Endothelial cell of umbilical vein (primary cell): Measurements from ENCODE around the gene RPP25L. TPM values are rescaled to one million over a fixed set of nuclear protein-coding genes. Genes with fewer than 3 reads are reported as not detected.

Experiments used
- BruUV-seq: library from RNA; stranded (reverse); fragments of 400-500 nt; replicated peaks from 2 replicates; lab custom pipeline; 2021; lab: Mats Ljungman, UMichigan
- CTCF ChIA-PET: fragments of 300-600, 350-600 bp; sonication (Branson Sonifier 250); formaldehyde crosslinking; loops from one replicate; lab custom pipeline; 2021; ENCODE audit warnings: antibody characterized with exemption, inconsistent platforms; lab: Charles Lee
- POLR2A ChIA-PET: fragments of 300-600, 350-600 bp; sonication (Branson Sonifier 250); formaldehyde crosslinking; loops from one replicate; lab custom pipeline; 2021; ENCODE audit warnings: antibody characterized with exemption, inconsistent platforms; lab: Charles Lee
- DNase-seq: peaks from one replicate; pipeline ENCODE4 v3.0.0-alpha.2; 2011; ENCODE audit warnings: low read depth, low spot score
- FAIRE-seq: peaks from 2 replicates; lab custom pipeline; 2011; peaks lifted over from hg19 to GRCh38; lab: Jason Lieb, UNC
- H2AFZ ChIP-seq: 2 replicates; pipeline ENCODE4 v1.6.0; 2012; ENCODE audit warnings: low read depth, low read length, control low read depth, inconsistent platforms
- H3K27ac ChIP-seq: 2 replicates; pipeline ENCODE4 v1.5.1; 2011; ENCODE audit warnings: low read depth, mild to moderate bottlenecking, control low read depth, low read length, moderate library complexity; ENCODE audit not compliant: insufficient read depth
- H3K27me3 ChIP-seq, 2 experiments: 2 replicates each; pipeline versions ENCODE4 v1.6.0 to v1.6.1; 2011; ENCODE audit warnings: low read length in 2 of 2, mixed read lengths in 1 of 2; ENCODE audit not compliant: control insufficient read depth in 2 of 2, insufficient read depth in 2 of 2
- H3K36me3 ChIP-seq, 2 experiments: 2 replicates in 1 of 2; 3 replicates in 1 of 2; pipeline ENCODE4 v1.5.1; 2011; ENCODE audit warnings: low read length in 2 of 2, mild to moderate bottlenecking in 1 of 2, moderate library complexity in 1 of 2; ENCODE audit not compliant: control insufficient read depth in 2 of 2, insufficient read depth in 2 of 2; ENCODE audit errors: extremely low read depth in 1 of 2
- H3K4me1 ChIP-seq: 3 replicates; pipeline ENCODE4 v1.5.1; 2011; ENCODE audit warnings: mild to moderate bottlenecking, low read length; ENCODE audit not compliant: control insufficient read depth, insufficient read depth; ENCODE audit errors: extremely low read depth
- H3K4me2 ChIP-seq: 2 replicates; pipeline ENCODE4 v1.6.1; 2011; ENCODE audit warnings: low read length, control low read depth, mixed read lengths; ENCODE audit not compliant: insufficient read depth
- H3K4me3 ChIP-seq, 3 experiments: fragments of 200-600 bp in 1 of 3; sonication (generic), shearing (Covaris generic) in 1 of 3; replicated peaks in 1 of 3; 2 replicates each; pipeline ENCODE4 v1.5.1; 2011 to 2016; ENCODE audit warnings: control low read depth in 3 of 3, low read length in 3 of 3, mild to moderate bottlenecking in 2 of 3, inconsistent platforms in 1 of 3, low read depth in 1 of 3, moderate library complexity in 1 of 3; ENCODE audit not compliant: insufficient read depth in 1 of 3
- H3K79me2 ChIP-seq: 2 replicates; pipeline ENCODE4 v1.6.0; 2012; ENCODE audit warnings: low read length, inconsistent platforms; ENCODE audit not compliant: control insufficient read depth, insufficient read depth
- H3K9ac ChIP-seq: replicated peaks from 2 replicates; pipeline ENCODE3; 2011; ENCODE audit warnings: low read length, control low read depth; ENCODE audit not compliant: insufficient read depth; ENCODE audit errors: extremely low read depth
- H3K9me1 ChIP-seq: replicated peaks from 3 replicates; pipeline ENCODE4 v1.6.0; 2011; ENCODE audit warnings: mild to moderate bottlenecking, low read length; ENCODE audit not compliant: control insufficient read depth, insufficient read depth; ENCODE audit errors: extremely low read depth
- H3K9me3 ChIP-seq: replicated peaks from 2 replicates; pipeline ENCODE4 v1.5.1; 2012; ENCODE audit warnings: low read length, inconsistent platforms; ENCODE audit not compliant: control insufficient read depth, insufficient read depth
- H4K20me1 ChIP-seq: replicated peaks from 2 replicates; pipeline ENCODE3; 2011; ENCODE audit warnings: mild to moderate bottlenecking, low read length; ENCODE audit not compliant: control insufficient read depth, insufficient read depth; ENCODE audit errors: extremely low read depth
- CTCF ChIP-seq, 2 donors: IDR thresholded peaks; 1 replicate in 1 of 2; 2 replicates in 1 of 2; pipeline ENCODE4 v1.5.1; 2011; ENCODE audit warnings: low read length in 2 of 2, mild to moderate bottlenecking in 2 of 2, moderate library complexity in 2 of 2, control low read depth in 1 of 2, inconsistent platforms in 1 of 2, low read depth in 1 of 2; ENCODE audit not compliant: insufficient read depth in 1 of 2; ENCODE audit errors: extremely low read depth in 1 of 2
- EZH2 ChIP-seq: IDR thresholded peaks from 2 replicates; pipeline ENCODE4 v1.6.1; 2012; ENCODE audit warnings: borderline replicate concordance, low read depth, mild to moderate bottlenecking, moderate library complexity, low read length, inconsistent platforms; ENCODE audit not compliant: severe bottlenecking
- FOS ChIP-seq: IDR thresholded peaks from 2 replicates; pipeline ENCODE4 v1.6.1; 2011; ENCODE audit warnings: mild to moderate bottlenecking, low read length, moderate library complexity, borderline replicate concordance; ENCODE audit not compliant: insufficient read depth
- GATA2 ChIP-seq: IDR thresholded peaks from 2 replicates; pipeline ENCODE4 v1.7.0; 2011; ENCODE audit warnings: low read depth, mild to moderate bottlenecking, moderate library complexity, mixed read lengths, low read length; ENCODE audit not compliant: insufficient read length, insufficient read depth
- JUN ChIP-seq: IDR thresholded peaks from 2 replicates; pipeline ENCODE4 v1.6.1; 2011; ENCODE audit warnings: borderline replicate concordance, low read depth; ENCODE audit not compliant: insufficient read length, insufficient read depth
- MAX ChIP-seq: IDR thresholded peaks from 2 replicates; pipeline ENCODE4 v1.6.1; 2011; ENCODE audit not compliant: insufficient read depth, insufficient read length
- MYC ChIP-seq: IDR thresholded peaks from one replicate; pipeline ENCODE4 v1.6.1; 2011; ENCODE audit warnings: mild to moderate bottlenecking, low read depth, low read length
- POLR2A ChIP-seq: IDR thresholded peaks from 2 replicates; pipeline ENCODE4 v1.6.1; 2012; ENCODE audit warnings: low read depth, mild to moderate bottlenecking, control low read depth, low read length
- POLR2AphosphoS5 ChIP-seq: IDR thresholded peaks from 2 replicates; pipeline ENCODE4 v1.6.1; 2012; ENCODE audit warnings: low read depth, mild to moderate bottlenecking, control low read depth, low read length, moderate library complexity; ENCODE audit not compliant: insufficient read depth
- dilution Hi-C: fragments of 300-500 bp; cut with MboI; formaldehyde crosslinking; loops from one replicate; pipeline ENCODE4 v1.15.0; 2019; ENCODE audit warnings: low sequenced_read_pairs; ENCODE audit not compliant: extremely low pct_ligation_motif_present
- intact Hi-C: fragments of 100-400 bp; cut with micrococcal nuclease; formaldehyde crosslinking; loops from one replicate; pipeline ENCODE4 v1.10.0; 2022
- polyA plus RNA-seq, 4 experiments: library from polyadenylated mRNA; depleted of rRNA in 3 of 4; stranded (reverse) in 3 of 4; unstranded in 1 of 4; fragments of >200 nt; gene quantifications; 2 replicates each; pipeline versions ENCODE4 v1.2.1 to v1.2.3, GENCODE V29; 2011 to 2012; ENCODE audit warnings: missing spikeins in 1 of 4
- total RNA-seq: library from RNA; stranded (reverse); gene quantifications from 2 replicates; pipeline ENCODE4 v1.2.3, GENCODE V29; 2021

RPP25L gene
- total and polyA plus RNA-seq, 2 donors (not counting 3 experiments of a cell fraction or from before 2014, with no cell fraction given): 15.7 to 41.0 TPM

GRCh38 chr9:34654323-34655051, 42.6 kb upstream of the RPP25L start:
- CTCF ChIA-PET: interaction anchor here (2.2 kb wide), 1 partner anchor 10 kb away, joined by 7 read pairs; no protein-coding TSS in a partner anchor
- H3K27me3 ChIP-seq: no peaks in the 10 kb centered on the region
- peak; percentile 36 for DNase-seq
- peaks cover 0 to 2% of the 10 kb centered on the region in 2 experiments for H3K36me3 ChIP-seq
- no peak overlapping the region for H3K27ac ChIP-seq
- no peaks in the 10 kb centered on the region for H3K9me3 ChIP-seq
- no peak overlapping the region for H3K4me3 ChIP-seq
- no peaks in the 10 kb centered on the region for H4K20me1 ChIP-seq
- peaks cover 23% of the 10 kb centered on the region for H3K4me1 ChIP-seq
- H3K9ac ChIP-seq: no peak overlapping the region
- TF ChIP-seq POLR2A: no peak
- no peak overlapping the region for H2AFZ ChIP-seq
- no peak for FAIRE-seq
- H3K9me1 ChIP-seq: no peaks in the 10 kb centered on the region
- intact Hi-C loops (no loop called here), dilution Hi-C loops (no loop called here)
- no peak overlapping the region for H3K4me2 ChIP-seq
- no peaks in the 10 kb centered on the region for H3K79me2 ChIP-seq
- POLR2A ChIA-PET: interaction anchor here (0.6 kb wide), 1 partner anchor 1966 kb away, joined by 7 read pairs; no protein-coding TSS in a partner anchor
- no TSS peak for BruUV-seq

- dilution Hi-C loops: no loop called here
- ChIA-PET POLR2A (no interaction called here), CTCF (interaction anchor here (2.2 kb wide), 1 partner anchor 11 kb away, joined by 7 read pairs; no protein-coding TSS in a partner anchor)
- peak; percentile 61 for FAIRE-seq
- H3K36me3 ChIP-seq: peaks cover 0 to 12% of the 10 kb centered on the region in 2 experiments
- H3K4me1 ChIP-seq: peaks cover 23% of the 10 kb centered on the region
- TF ChIP-seq POLR2A: no peak
- no peak for TF ChIP-seq POLR2AphosphoS5
- TF ChIP-seq MYC: no peak
- no peak for TF ChIP-seq FOS
- TF ChIP-seq CTCF (IDR thresholded peaks at IDR 0.05; ENCODE audit: extremely low read depth in 1 of 2, insufficient read depth in 1 of 2, low read depth in 1 of 2, low read length in 2 of 2): no peak
- TF ChIP-seq GATA2: no peak
- no peak for TF ChIP-seq JUN
- TF ChIP-seq MAX: no peak
- no peak for TF ChIP-seq EZH2
- no peaks in the 10 kb centered on the region for H4K20me1 ChIP-seq
- no TSS peak for BruUV-seq
- peak overlapping the region; percentile 10 for H2AFZ ChIP-seq
- peak; percentile 32 for DNase-seq
- no peaks in the 10 kb centered on the region for H3K27me3 ChIP-seq
- peak overlapping the region; percentile 44 for H3K4me2 ChIP-seq
- H3K9ac ChIP-seq: no peak overlapping the region
- no peaks in the 10 kb centered on the region for H3K9me3 ChIP-seq
- no peak overlapping the region for H3K4me3 ChIP-seq
- H3K27ac ChIP-seq: no peak overlapping the region
- no peaks in the 10 kb centered on the region for H3K9me1 ChIP-seq
- intact Hi-C loops: no loop called here
- no peaks in the 10 kb centered on the region for H3K79me2 ChIP-seq
Observed at GRCh38 chr9:34653151-34654072, 41.5 kb upstream of the RPP25L start.
